GM15510 (cell line): ENCODE results near the gene C9orf50.

Experiments used
- POLR2A ChIP-seq: IDR thresholded peaks from 3 replicates; pipeline ENCODE4 v1.6.1; 2011; ENCODE audit warnings: borderline replicate concordance; ENCODE audit not compliant: insufficient read length; ENCODE audit errors: extremely low read depth

The C9orf50 gene

DNA sequence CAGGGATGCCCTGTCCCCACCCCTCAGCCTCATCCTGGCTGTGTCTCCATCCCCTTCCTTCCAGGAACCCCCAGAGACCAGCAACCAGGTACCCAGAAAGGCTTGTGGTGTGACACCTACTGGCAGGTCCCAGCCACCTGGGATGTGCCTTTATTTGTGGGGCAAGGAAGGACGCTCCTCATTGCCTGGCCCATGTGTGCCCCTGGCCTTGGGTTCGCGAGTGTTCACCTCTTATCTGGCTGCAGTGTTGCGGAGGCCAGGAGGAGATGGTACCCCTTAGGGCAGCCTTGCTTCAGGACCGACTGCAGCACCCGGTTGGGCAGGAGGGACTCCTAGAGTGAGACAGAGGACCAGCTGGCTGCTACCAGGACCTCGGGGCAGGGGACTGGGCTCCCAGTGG is 8.8 kb downstream of the C9orf50 start:
- TF ChIP-seq POLR2A: no peak

DNA sequence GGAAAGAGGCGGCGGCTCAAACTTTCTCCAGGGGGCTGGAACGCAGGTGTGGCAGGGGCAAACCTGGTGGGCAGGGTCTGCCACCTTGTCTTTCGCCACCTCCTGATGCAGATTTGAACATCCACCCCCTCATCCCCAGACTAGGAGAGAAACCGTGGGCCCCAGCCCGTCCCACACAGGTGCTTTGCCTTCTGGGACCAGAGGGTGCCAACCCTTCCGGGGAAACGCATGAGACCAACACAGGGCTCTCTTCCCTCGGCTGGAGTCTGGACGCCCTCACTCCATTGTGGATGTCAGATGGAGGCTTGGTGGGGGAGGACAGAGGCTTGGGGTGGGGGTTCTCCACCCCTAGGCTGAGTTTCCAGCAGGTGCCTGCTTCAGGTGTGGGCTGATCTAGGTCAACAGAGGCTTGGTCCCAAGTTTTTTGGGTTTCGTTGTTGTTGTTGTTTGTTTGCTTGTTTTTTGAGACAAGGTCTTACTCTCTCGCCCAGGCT is 9.5 kb downstream of the C9orf50 start:
- no peak for TF ChIP-seq POLR2A

DNA sequence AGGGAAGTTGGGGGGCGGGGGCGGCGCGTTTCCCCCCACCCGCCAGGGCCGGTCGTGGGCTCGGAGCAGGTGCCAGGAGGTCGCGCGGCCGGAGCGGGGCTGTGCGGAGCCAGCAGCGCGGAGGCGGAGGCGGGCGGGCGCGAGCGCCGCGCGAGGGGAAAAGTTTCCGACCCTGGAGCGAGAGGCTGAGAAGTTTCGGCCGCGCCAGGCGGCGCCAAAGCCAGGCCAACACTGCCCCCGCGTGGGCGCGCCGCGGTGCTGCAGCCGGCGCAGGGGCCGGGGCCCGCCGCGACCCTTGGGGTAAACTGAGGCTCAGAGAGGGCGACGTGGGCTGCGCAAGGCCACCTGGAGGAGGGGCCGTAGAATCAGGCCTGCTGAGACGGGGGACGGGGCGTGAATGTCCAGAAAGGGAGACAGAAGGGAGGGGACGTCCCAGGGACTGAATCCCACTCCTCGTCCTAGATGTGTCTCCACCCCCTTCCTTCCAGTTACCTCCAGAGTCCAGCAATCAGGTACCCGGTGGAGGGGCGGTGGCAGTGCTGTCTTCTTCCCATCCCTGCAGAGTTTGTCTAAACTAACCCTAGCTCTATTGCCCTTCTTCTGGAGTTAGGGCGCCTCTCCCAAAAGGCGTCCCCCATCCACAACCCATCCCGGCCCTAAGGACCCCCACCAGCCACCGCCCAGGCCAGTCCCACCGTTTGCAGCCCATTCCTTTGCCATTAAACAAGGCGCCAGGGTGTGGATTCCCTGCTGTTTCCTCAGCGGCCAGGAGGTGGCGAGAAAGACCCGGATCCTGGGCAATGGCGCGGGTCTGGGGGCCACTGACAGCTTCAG is 10.2 kb downstream of the C9orf50 start:
- no peak for TF ChIP-seq POLR2A

DNA sequence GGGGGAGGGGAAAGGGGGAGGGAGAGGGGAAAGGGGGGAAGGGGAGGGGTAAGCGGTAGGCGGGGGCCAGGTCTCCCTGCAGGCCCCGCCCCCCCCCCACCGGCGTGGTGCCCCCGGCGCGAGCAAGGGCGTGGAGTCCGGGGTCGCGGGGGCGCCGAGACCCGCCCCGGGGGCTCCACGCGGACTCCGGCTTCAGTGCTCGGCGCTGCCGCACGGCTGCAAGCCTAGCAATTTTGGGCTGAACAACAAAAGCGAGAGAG is 10.8 kb downstream of the C9orf50 start:
- TF ChIP-seq POLR2A: no peak

DNA sequence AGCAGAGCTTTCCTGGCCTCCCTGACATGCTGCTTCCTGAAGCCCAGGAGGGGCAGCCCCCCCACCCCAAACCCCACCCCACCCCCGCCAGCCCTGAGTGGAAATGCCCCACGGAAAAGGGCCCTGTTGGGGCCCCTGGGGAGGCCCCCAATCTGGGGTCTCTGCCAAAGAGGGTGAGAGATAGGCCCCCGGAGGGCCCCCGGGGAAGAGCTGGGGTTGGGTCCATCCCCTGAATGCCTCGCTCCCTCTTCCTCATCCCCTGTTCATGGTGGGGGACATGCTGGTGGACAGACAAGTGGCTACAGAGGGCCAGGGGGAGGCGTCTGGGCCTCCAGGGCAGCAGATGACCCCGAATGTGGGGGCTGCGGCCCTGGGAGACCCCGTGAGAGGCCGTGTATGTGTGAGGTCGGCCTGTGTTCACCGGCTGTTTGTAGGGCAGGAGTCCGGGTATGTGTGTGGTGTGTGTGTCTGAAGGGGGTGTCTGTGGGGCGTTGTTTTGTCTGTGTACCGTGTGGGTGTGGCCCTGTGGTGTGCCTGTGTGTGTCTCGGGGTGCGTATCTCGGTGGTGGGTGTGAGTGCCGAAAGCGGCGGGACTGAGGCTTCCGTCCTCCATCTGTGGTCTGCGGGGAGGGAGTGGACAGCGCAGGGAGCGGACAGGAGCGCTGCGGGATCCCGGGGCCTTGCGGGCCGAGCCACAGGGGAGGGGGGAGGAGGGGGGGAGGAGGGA is 11.3 kb downstream of the C9orf50 start:
- TF ChIP-seq POLR2A: no peak

DNA sequence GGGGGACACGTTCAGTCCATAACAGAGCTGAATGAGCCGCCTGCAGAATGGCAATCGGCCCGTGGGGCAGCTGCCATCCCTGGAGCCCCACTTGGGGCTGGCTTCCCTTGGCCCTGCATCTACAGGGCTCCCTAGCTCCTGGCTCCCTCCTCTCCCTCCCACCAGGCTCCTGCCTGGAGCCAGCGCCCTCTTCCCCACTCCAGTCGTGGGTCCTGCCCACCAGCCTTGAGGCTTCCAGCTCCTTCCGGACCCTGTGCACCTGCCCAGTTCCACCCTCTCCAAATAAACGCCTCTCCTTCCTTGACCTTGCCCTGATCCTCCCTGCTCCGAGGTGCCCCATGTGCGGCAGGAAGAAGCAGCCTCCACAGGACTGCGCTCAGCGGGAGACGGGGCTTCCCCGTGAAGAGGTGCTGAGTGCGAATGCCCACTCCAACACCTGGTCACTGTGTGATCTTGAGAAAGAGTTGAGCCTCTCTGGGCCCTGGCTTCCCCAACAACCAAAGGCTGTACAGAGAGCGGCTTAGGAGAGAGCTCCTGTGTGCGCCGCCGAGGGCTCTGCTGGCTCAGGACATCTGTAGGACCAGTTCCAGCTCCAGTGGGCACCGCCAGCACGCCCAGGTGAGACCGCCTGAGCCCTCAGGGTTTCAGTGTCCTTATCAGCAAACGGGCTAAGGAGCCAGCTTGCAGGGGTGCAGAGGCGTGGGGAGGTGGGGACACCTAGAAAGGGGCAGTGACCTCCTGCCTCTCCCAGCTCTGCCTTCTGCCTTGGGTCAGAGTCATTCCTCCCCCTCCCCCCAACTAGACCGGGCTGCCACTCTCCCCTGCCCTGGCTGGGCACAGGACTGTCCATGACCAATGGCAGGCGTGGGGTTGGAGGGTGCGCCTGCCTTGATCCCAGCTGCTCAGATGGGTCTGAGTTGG is 12.1 kb downstream of the C9orf50 start:
- TF ChIP-seq POLR2A: no peak

DNA sequence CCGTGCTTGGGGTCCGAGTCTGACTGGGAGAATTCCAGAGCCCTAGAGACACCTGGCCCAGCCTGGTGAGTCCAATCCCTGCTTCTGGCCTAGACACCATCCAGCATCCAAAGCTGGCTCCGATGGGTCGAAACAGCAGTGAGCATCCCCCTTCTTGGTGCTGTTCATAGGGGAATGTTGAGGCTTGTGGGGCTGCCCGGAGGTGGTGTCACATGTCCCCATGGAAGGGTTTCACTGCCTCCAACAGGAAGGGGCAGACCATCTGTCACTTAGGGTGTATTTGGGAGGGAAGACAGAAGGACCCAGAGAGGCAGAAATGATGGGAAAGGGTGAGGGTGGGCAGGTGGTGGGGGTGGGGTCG is 13.9 kb downstream of the C9orf50 start:
- no peak for TF ChIP-seq POLR2A

DNA sequence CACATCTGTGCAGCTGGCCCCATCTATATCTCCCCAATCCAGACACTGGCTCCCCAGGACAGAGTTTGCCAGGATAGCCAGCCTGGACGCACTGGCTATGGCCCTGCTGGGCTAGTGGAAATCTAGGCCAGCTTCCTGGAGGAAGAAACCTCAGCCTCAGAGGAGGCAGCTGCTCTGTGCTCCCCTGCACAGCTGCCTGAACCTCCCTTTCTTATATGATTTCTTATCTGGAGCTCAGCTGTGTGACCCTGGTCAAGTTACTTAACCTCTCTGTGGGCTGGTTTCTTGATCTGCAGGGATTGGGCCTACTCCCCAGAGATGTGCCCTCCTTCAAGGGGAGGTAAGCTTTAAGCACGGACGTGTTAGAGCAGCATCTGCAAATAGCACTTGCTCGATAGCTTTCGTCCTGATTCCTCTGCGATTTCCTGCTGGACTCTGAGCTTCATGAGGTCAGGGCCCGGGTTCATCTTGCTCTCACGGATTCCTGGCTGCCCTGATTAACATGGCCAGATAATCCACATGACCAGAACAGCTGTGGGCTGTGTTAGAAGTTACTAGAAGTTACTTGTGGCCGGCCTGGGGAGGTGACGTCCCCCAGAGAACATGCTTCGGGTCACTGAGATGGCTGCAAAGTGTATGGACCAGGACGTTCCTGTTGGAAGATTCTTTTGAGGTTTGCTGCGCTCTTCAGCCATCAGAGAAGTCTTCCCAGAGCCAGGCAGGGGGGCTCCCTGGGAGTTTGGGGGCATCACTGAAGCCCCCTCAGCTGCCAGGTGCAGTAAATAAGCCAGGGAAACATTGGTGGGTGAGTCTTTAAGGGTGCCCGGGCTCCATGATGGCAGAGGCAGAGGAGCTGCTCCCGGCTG is 14.5 kb downstream of the C9orf50 start:
- TF ChIP-seq POLR2A: no peak

DNA sequence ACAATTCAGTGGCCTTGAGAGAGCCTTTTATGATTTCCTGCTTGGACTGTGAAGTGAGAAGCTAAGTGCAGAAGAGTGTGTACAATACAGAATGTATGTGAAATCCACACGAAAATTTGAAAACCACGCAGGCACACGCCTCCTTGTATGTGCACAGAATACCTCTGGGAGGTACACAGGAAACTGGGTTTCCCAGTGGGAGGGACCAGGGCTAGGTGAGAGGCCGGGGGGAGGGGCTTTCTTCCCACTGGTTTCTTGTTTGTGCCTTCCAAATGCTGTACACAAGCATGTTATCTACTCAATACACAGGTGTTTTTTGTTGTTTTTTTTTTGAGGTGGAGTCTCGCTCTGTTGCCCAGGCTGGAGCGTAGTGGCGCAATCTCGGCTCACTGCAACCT is 16.1 kb downstream of the C9orf50 start:
- TF ChIP-seq POLR2A: no peak

DNA sequence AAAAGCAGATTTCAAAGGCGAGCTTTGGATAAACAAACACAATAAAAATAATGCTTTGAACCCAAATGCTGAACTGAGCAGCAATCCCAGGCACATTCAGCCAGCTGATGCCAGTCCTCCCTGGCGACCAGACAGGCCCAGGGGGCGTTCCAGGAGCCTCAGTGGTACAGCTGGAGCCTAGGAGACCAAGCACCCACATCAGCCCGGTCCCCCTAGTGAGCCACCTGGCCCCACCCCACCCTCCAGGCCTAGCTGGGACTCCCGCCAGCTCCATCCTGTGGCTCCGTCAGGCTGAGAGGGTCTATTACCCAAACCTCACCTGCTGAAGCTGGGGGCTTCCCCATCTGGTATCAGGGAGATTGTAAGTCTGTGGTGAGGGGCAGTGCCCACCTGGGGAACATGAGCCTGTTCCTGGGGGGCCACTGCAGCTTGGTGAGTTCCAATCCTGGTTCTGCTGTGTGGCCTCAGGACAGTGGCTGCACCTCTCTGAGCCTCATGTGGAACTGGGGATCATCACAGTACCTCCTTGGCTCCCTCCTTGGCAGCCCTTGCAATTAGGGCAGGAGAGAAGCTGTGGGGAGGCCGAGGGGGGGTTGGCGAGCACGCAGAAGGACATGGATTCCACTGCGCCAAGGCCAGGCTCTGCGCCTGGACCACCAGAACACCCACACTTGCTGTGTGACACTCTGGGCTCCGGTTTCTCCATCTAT is 16.7 kb downstream of the C9orf50 start:
- TF ChIP-seq POLR2A: no peak

DNA sequence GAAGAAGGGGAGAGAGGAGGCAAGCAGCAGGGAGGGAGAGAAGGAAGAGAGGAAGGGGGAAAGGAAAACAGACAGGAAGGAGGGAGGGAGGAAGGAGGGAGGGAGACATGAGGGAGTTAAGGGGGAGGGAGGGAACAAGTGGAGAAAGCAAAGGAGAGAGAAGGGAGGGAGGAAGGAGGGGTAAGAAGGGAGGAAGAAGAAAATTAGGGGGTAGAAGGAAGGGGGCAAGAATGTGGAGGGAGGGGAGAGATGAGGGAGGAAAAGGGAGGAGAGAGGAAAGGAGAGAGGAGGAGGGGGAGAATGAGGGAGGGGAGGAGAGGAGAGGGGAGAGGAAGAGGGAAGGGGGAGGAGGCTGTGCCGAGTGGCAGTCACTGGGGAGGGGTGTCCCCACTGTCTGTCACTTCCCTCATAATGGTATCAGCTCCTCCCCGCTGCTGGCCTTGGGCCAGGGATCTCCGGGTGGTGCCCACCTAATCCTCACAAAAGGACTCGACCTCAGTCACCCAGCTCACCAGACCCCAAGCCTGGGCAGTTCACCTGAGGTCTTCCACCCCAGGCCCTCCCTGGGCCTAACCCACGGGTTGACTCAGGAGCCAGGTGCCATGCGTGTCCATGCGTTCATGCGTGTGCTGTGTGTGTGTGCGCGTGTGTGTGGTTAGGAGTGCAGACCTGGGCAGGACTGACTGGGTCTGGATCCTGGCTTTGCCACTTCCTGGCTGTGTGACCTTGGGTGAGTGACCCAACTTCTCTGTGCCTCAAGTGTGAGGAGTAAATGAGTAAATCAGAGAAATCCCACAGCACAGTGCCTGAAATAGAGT is 18.1 kb downstream of the C9orf50 start:
- no peak for TF ChIP-seq POLR2A

DNA sequence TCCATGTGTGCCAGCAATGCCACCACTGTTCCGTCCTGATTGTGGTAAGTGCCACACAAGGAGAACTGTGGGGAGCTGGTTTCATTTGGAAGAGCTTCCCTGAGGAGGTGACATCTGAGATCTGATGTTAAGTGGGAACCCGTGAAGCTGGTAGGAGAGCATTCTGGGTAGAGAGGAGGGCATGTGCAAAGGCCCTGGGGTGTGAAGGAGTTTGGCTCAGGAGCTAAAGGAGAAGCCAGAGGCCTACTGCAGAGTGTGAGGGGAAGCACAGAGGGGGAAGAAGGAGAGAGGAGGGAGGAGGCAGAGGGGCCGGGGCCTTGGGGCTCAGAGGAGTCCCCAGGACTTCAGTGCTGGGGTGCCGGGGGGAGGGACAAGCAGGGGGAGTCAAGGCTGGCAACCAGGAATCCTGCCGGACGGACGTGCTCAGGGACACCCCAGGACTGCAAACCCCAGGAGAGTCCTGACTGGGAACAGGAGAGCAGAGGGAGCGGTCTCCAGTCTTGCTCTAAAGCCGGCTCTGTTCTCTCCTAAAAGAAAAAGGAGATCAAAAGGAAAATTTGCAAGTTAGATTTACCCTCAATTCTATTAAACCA is 19.7 kb downstream of the C9orf50 start:
- no peak for TF ChIP-seq POLR2A

DNA sequence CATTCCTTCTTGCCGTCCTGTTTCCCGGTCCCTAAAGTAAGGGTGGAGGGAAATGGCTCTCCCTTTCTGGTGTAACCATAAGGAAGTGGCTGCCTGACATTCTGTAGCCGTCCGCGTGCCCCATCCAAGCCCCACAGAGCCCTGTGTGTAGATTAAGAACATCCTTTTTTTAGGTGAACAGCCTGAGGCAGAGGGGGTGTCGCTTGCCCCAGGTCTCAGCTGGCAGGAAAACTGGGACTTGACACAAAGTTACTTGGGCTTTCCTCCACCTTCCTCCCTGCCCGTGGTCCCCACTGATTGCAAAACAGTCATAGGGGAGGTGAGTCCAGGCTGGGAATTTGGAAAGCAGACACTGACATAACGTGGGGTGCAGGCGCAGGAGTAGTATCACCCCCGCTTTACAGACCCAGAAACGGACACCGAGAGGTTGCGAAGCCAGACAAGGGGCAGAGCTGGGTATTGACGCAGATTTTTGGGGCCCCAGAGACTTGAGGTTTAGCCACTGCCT is 22.8 kb downstream of the C9orf50 start:
- TF ChIP-seq POLR2A: no peak
